GM21390 (cell line): ENCODE results near the gene MAOB.

Source experiments
- ATAC-seq: cut with Tn5 transposase; IDR thresholded peaks from one replicate; pipeline ENCODE4 v1.9.1; 2021; ENCODE audit not compliant: unreplicated experiment

Gene MAOB

DNA sequence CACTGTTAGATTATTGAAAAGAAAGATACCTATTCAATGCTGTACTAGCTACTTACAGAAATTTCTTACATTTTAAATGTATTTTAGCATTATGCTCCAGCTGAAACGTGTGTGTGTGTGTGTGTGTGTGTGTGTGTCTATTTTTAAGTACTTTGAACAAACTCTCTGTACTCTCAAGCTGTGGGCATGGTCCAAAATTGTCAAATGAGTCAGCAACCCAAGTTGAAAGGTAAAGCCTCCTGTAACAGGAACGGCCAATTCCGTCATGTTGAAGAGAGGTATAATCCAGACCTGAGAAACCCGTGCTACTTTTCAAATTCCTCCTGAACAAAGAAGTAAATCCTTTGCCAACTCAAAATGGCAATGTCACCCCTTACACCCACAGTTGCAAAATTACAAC, 20.5 kb downstream of the MAOB start:
- no peak for ATAC-seq

DNA sequence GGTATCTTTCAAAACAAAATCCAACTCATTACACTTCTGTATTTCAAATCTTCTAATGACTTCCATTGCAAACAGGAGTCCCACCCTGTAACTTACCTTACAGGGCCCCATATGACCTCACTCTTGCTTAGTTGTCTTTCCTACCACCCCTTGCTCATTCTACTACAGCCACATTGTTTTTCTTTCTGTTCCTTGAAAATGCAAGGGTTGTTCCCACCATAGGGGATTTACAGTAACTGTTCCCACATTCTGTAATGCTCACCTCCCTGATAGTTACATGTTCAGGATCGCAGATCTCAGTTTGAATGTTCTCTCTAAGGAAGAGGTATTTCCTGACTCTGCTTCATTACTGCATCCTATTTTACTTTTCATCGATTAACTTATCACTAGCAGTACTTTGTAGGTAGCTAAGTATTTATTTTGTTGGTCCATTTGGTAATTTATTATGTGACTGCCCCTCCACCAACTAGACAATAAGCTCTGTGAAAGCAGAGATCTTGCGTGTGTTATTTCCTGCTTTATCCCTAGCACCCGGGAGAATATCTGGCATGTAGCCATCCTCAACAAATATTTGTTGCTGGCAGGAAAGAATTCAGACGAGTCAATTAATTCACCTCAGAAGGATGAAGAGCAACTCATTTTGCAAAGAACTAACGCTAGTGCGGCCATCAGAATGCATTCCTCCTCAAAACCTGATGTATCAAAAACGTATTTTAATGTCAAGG, 21.4 kb downstream of the MAOB start:
- ATAC-seq: no peak

GRCh38 chrX:43853225-43853828, 28.9 kb downstream of the MAOB start:
- no peak for ATAC-seq

GRCh38 chrX:43850629-43851028, 31.6 kb downstream of the MAOB start:
- no peak for ATAC-seq

DNA sequence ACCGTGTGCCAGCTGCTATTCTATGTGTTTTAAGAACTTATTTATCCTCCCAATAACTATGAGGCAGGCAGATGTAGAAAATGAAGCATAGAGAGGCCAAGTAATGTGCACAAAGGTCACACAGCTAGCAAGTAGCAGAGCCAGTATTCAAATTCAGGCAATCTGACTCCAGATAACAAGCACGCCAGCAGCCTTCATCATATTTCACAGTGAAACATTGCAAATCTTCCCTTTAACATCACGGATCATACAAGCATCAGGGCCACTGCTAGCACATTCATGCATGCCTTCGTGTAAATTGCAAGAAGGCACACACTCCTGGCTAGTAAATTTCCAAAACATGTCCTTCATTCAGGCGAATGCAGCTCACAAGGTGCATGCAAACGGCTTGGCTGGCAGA, 33.1 kb downstream of the MAOB start:
- ATAC-seq: no peak

DNA sequence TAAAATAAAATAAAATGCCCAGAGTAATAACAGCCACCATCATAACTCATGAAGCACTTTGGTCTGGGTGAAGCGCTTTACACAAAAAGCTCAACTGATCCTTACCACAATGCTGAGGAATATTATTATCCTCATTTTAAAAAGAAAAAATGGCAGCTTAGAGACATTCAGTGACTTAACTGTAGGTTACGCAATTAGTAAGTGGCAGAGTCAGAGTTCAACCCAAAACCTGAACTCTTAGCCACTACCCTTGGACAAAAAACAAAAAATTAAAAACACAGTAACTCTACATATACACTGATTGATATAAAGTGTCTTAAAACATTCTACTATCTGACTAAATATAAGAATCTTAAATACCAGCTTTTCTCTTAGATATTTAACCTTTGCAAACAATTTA, 34.9 kb downstream of the MAOB start:
- ATAC-seq: no peak

DNA sequence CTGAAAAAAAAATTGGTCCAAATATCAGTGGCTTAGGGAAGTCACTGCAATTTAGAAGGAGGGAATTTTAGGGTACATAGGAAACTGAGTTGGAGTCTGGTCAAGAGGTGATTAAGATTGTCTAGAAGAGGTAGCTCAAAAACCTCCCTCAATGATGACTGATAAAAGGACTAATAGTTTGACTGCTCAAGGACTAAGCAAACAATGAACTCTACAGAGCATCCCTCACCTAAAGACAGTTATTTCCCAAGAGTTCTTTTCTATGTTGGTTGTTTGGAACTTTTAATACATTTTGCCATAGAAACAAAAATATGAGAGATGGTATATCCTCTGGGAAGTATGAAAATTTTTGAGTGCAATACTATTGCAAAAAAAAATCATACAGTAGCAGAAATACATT, 35.7 kb downstream of the MAOB start:
- ATAC-seq: no peak

- no peak for ATAC-seq
Observed at GRCh38 chrX:43845776-43846175, 36.5 kb downstream of the MAOB start.

- ATAC-seq: no peak
Observed at GRCh38 chrX:43840265-43840664, 42.0 kb downstream of the MAOB start.

- ATAC-seq: no peak
Observed at GRCh38 chrX:43836435-43837184, 45.6 kb downstream of the MAOB start.

DNA sequence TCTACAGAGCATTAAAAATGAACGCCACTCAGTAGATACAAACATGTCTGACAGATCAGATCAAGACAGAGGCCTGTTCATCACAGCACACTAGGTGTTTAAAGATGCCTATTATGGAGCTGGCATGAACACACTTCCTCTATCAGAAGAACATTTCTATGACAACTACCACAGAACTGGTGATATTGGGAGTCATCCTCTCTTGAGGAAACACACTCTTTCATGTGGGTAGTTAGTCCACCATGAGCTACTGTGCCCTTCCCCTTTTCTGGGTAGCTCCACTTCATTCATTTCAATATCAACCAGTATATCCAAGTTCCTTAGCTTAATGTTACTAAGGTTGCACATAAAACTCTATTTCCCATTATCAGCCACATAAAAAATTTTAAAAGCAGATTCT, 46.7 kb downstream of the MAOB start:
- no peak for ATAC-seq

- no peak for ATAC-seq
Observed at GRCh38 chrX:43827791-43828190, 54.5 kb downstream of the MAOB start.

DNA sequence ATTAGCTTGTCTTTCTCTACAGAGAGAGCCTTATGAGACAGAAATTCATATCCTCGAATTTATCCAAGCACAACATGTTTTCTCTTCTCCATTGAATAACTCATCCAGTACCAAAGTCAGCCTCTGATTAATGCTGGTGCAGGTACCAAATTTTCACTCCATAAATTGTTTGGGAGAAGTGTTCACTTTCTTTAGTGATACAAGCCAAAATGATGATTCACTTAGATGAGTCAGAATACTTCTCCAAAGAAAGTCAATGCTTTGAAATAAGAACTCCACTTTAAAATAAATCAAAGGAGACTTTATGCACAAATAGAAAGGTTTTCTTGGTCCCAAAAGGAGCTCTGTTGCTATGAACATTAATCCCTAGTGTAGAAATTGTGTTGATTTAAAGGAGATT, 60.2 kb downstream of the MAOB start:
- no peak for ATAC-seq

DNA sequence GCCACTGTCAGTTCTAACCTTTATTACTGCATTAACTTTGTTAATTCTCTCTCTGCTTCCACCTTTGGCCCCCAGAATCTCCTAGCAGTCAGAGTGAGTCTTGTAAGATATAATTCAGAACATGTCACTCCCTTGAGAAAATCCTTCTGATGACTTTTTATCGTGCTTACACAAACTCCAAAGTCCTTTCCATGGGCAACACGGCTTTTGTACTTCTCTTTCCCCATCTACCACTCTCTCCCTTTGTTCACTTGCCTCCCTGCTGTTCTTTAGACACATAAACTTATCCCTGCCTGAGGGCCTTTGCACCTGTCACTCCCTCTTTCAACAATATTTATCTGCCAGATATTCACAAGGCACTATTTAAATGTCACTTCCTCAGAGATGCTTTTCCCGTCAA, 64.8 kb downstream of the MAOB start:
- ATAC-seq: no peak

DNA sequence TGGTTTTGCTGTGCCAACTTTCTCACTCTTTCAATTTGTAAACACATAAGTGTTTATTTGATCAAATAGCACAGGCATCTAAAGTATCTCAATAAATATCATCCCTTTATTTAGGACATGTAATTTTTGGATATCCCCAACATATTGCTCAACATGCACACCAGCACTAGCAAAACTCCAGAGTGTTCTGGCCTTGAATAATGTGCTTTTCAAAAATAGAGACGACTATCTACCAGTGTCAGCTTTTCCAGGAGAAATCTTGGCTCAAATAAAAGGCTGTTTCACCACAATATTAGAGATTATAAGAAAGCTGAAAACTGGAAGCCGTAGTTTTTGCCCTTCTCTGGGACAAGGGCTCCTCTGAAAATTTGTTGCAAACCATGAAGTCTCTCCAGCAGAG, 67.0 kb downstream of the MAOB start:
- no peak for ATAC-seq

DNA sequence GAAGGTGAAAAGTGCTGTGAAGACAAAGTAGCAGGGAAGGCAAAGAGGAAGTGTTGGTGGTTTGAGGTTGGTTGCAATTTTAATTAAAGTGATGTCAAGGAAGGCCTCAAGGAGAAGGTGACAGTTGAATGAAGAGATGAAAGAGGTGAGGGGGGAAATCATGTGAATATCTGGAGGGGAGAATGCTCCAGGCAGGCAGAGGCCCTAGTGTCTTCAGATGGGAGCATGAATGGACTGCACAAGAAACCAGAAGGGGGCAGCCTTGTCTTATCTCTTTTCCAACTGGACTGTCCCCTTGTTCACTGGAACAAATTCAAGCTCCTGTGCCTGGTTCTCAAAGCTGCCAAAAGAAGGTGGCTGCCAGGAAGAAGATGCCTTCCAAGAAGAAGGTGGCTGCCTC, 68.4 kb downstream of the MAOB start:
- ATAC-seq: no peak

GRCh38 chrX:43813319-43813718, 68.9 kb downstream of the MAOB start:
- no peak for ATAC-seq

DNA sequence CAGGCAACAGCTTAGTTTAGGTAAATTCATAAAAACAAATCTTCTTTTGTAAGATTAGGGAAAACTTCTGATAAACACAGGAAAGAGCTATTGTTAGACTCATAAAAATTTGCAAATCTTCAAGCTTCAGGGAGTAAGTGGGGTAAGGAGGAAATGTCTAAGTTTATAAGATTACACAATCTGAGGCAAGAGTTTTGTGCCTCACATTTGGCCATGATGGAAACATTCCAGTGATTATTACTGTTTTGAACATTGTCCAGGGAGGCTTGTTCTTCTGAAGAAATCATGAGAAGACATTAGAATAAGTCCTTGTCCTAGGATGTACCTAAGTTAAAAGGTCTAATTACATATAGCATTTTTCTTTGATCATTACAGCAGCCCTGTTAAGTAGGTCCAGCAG, 72.8 kb downstream of the MAOB start:
- no peak for ATAC-seq

GRCh38 chrX:43808231-43808630, 74.0 kb downstream of the MAOB start:
- ATAC-seq: no peak

GRCh38 chrX:43805579-43805978, 76.7 kb downstream of the MAOB start:
- ATAC-seq: no peak

DNA sequence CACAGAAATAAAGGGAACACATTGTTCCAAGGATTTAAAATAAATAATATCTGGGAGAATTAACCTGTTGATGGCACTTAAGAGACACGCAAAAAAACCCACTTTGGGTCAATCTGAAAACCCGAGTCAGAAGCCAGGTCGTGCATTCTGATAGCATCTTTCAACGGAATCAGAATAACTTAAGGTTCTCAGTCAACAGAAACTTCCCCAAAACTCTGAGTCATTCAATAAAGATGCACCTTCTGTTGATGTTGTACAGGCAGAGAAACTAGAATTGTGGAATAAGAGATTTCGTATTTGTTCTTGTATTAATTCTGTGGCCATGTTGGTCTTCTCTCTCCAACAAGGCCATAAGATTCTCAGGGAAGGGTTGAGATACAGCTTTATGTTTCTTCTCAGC, 78.2 kb downstream of the MAOB start:
- no peak for ATAC-seq

DNA sequence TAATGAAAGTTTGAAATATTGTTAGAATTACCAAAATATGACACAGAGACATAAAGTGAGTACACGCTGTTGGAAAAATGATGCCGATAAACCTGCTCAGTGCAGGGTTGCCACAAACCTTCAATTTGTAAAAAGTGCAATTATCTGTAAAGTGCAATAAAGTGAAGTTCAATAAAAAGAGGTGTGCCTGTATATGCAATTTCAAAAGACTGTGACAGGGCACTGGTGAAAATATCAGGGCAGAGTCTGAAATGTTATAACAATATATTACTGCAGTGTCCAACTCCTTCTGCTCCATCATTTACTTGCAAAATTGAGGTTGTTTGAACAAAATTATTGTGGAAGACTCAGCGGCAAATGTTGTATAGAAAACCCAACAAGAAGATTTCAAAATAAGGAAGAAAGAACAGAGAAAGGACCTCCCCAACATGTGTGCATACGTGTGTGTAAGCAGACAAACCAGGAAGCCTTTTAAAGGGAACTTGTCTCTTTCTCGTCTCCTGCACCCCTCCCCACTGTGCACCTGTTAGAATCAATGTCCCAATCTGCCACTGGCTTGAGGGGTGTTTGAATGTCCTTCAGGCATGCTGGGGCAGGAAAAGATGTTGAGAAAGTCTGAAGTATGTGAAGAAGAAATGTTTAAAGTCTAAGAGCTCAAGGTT, 96.2 kb downstream of the MAOB start:
- no peak for ATAC-seq
